Endothelial cell of umbilical vein (primary cell): Measurements from ENCODE around the gene NCAN. TPM values are rescaled to one million over a fixed set of nuclear protein-coding genes. Genes with fewer than 3 reads are reported as not detected.
"Not testable (repeated sequence)": the region's sequence is repeated elsewhere in the genome, so short reads cannot be mapped to it uniquely, and the experiment has no call there.

ENCODE experiments used
- BruUV-seq: library from RNA; stranded (reverse); fragments of 400-500 nt; replicated peaks from 2 replicates; lab custom pipeline; 2021; lab: Mats Ljungman, UMichigan
- CTCF ChIA-PET: fragments of 300-600, 350-600 bp; sonication (Branson Sonifier 250); formaldehyde crosslinking; loops from one replicate; lab custom pipeline; 2021; ENCODE audit warnings: antibody characterized with exemption, inconsistent platforms; lab: Charles Lee
- POLR2A ChIA-PET: fragments of 300-600, 350-600 bp; sonication (Branson Sonifier 250); formaldehyde crosslinking; loops from one replicate; lab custom pipeline; 2021; ENCODE audit warnings: antibody characterized with exemption, inconsistent platforms; lab: Charles Lee
- DNase-seq: peaks from one replicate; pipeline ENCODE4 v3.0.0-alpha.2; 2011; ENCODE audit warnings: low read depth, low spot score
- FAIRE-seq: peaks from 2 replicates; lab custom pipeline; 2011; peaks lifted over from hg19 to GRCh38; lab: Jason Lieb, UNC
- H2AFZ ChIP-seq: 2 replicates; pipeline ENCODE4 v1.6.0; 2012; ENCODE audit warnings: low read depth, low read length, control low read depth, inconsistent platforms
- H3K27ac ChIP-seq: 2 replicates; pipeline ENCODE4 v1.5.1; 2011; ENCODE audit warnings: low read depth, mild to moderate bottlenecking, control low read depth, low read length, moderate library complexity; ENCODE audit not compliant: insufficient read depth
- H3K27me3 ChIP-seq, 2 experiments: 2 replicates each; pipeline versions ENCODE4 v1.6.0 to v1.6.1; 2011; ENCODE audit warnings: low read length in 2 of 2, mixed read lengths in 1 of 2; ENCODE audit not compliant: control insufficient read depth in 2 of 2, insufficient read depth in 2 of 2
- H3K36me3 ChIP-seq, 2 experiments: 2 replicates in 1 of 2; 3 replicates in 1 of 2; pipeline ENCODE4 v1.5.1; 2011; ENCODE audit warnings: low read length in 2 of 2, mild to moderate bottlenecking in 1 of 2, moderate library complexity in 1 of 2; ENCODE audit not compliant: control insufficient read depth in 2 of 2, insufficient read depth in 2 of 2; ENCODE audit errors: extremely low read depth in 1 of 2
- H3K4me1 ChIP-seq: 3 replicates; pipeline ENCODE4 v1.5.1; 2011; ENCODE audit warnings: mild to moderate bottlenecking, low read length; ENCODE audit not compliant: control insufficient read depth, insufficient read depth; ENCODE audit errors: extremely low read depth
- H3K4me2 ChIP-seq: 2 replicates; pipeline ENCODE4 v1.6.1; 2011; ENCODE audit warnings: low read length, control low read depth, mixed read lengths; ENCODE audit not compliant: insufficient read depth
- H3K4me3 ChIP-seq, 3 experiments: fragments of 200-600 bp in 1 of 3; sonication (generic), shearing (Covaris generic) in 1 of 3; replicated peaks in 1 of 3; 2 replicates each; pipeline ENCODE4 v1.5.1; 2011 to 2016; ENCODE audit warnings: control low read depth in 3 of 3, low read length in 3 of 3, mild to moderate bottlenecking in 2 of 3, inconsistent platforms in 1 of 3, low read depth in 1 of 3, moderate library complexity in 1 of 3; ENCODE audit not compliant: insufficient read depth in 1 of 3
- H3K79me2 ChIP-seq: 2 replicates; pipeline ENCODE4 v1.6.0; 2012; ENCODE audit warnings: low read length, inconsistent platforms; ENCODE audit not compliant: control insufficient read depth, insufficient read depth
- H3K9ac ChIP-seq: replicated peaks from 2 replicates; pipeline ENCODE3; 2011; ENCODE audit warnings: low read length, control low read depth; ENCODE audit not compliant: insufficient read depth; ENCODE audit errors: extremely low read depth
- H3K9me1 ChIP-seq: replicated peaks from 3 replicates; pipeline ENCODE4 v1.6.0; 2011; ENCODE audit warnings: mild to moderate bottlenecking, low read length; ENCODE audit not compliant: control insufficient read depth, insufficient read depth; ENCODE audit errors: extremely low read depth
- H3K9me3 ChIP-seq: replicated peaks from 2 replicates; pipeline ENCODE4 v1.5.1; 2012; ENCODE audit warnings: low read length, inconsistent platforms; ENCODE audit not compliant: control insufficient read depth, insufficient read depth
- H4K20me1 ChIP-seq: replicated peaks from 2 replicates; pipeline ENCODE3; 2011; ENCODE audit warnings: mild to moderate bottlenecking, low read length; ENCODE audit not compliant: control insufficient read depth, insufficient read depth; ENCODE audit errors: extremely low read depth
- CTCF ChIP-seq, 2 donors: IDR thresholded peaks; 1 replicate in 1 of 2; 2 replicates in 1 of 2; pipeline ENCODE4 v1.5.1; 2011; ENCODE audit warnings: low read length in 2 of 2, mild to moderate bottlenecking in 2 of 2, moderate library complexity in 2 of 2, control low read depth in 1 of 2, inconsistent platforms in 1 of 2, low read depth in 1 of 2; ENCODE audit not compliant: insufficient read depth in 1 of 2; ENCODE audit errors: extremely low read depth in 1 of 2
- EZH2 ChIP-seq: IDR thresholded peaks from 2 replicates; pipeline ENCODE4 v1.6.1; 2012; ENCODE audit warnings: borderline replicate concordance, low read depth, mild to moderate bottlenecking, moderate library complexity, low read length, inconsistent platforms; ENCODE audit not compliant: severe bottlenecking
- FOS ChIP-seq: IDR thresholded peaks from 2 replicates; pipeline ENCODE4 v1.6.1; 2011; ENCODE audit warnings: mild to moderate bottlenecking, low read length, moderate library complexity, borderline replicate concordance; ENCODE audit not compliant: insufficient read depth
- GATA2 ChIP-seq: IDR thresholded peaks from 2 replicates; pipeline ENCODE4 v1.7.0; 2011; ENCODE audit warnings: low read depth, mild to moderate bottlenecking, moderate library complexity, mixed read lengths, low read length; ENCODE audit not compliant: insufficient read length, insufficient read depth
- JUN ChIP-seq: IDR thresholded peaks from 2 replicates; pipeline ENCODE4 v1.6.1; 2011; ENCODE audit warnings: borderline replicate concordance, low read depth; ENCODE audit not compliant: insufficient read length, insufficient read depth
- MAX ChIP-seq: IDR thresholded peaks from 2 replicates; pipeline ENCODE4 v1.6.1; 2011; ENCODE audit not compliant: insufficient read depth, insufficient read length
- MYC ChIP-seq: IDR thresholded peaks from one replicate; pipeline ENCODE4 v1.6.1; 2011; ENCODE audit warnings: mild to moderate bottlenecking, low read depth, low read length
- POLR2A ChIP-seq: IDR thresholded peaks from 2 replicates; pipeline ENCODE4 v1.6.1; 2012; ENCODE audit warnings: low read depth, mild to moderate bottlenecking, control low read depth, low read length
- POLR2AphosphoS5 ChIP-seq: IDR thresholded peaks from 2 replicates; pipeline ENCODE4 v1.6.1; 2012; ENCODE audit warnings: low read depth, mild to moderate bottlenecking, control low read depth, low read length, moderate library complexity; ENCODE audit not compliant: insufficient read depth
- dilution Hi-C: fragments of 300-500 bp; cut with MboI; formaldehyde crosslinking; loops from one replicate; pipeline ENCODE4 v1.15.0; 2019; ENCODE audit warnings: low sequenced_read_pairs; ENCODE audit not compliant: extremely low pct_ligation_motif_present
- intact Hi-C: fragments of 100-400 bp; cut with micrococcal nuclease; formaldehyde crosslinking; loops from one replicate; pipeline ENCODE4 v1.10.0; 2022
- polyA plus RNA-seq, 4 experiments: library from polyadenylated mRNA; depleted of rRNA in 3 of 4; stranded (reverse) in 3 of 4; unstranded in 1 of 4; fragments of >200 nt; gene quantifications; 2 replicates each; pipeline versions ENCODE4 v1.2.1 to v1.2.3, GENCODE V29; 2011 to 2012; ENCODE audit warnings: missing spikeins in 1 of 4
- total RNA-seq: library from RNA; stranded (reverse); gene quantifications from 2 replicates; pipeline ENCODE4 v1.2.3, GENCODE V29; 2021

The NCAN gene
- total and polyA plus RNA-seq, 2 donors (not counting 3 experiments of a cell fraction or from before 2014, with no cell fraction given) = not detected

- H3K9ac ChIP-seq = no peak overlapping the region
- dilution Hi-C loops (no loop called here), intact Hi-C loops (no loop called here)
- no peak overlapping the region for H3K4me3 ChIP-seq
- no peak overlapping the region for H2AFZ ChIP-seq
- H4K20me1 ChIP-seq = no peaks in the 10 kb centered on the region
- H3K9me3 ChIP-seq = no peaks in the 10 kb centered on the region
- H3K4me1 ChIP-seq = peaks cover 5% of the 10 kb centered on the region
- FAIRE-seq (no peak), DNase-seq (no peak)
- H3K9me1 ChIP-seq = no peaks in the 10 kb centered on the region
- BruUV-seq = no TSS peak
- no peak overlapping the region for H3K4me2 ChIP-seq
- no peak overlapping the region for H3K27ac ChIP-seq
- H3K36me3 ChIP-seq = peaks cover 0 to 3% of the 10 kb centered on the region in 2 experiments
- no peaks in the 10 kb centered on the region for H3K27me3 ChIP-seq
- H3K79me2 ChIP-seq = no peaks in the 10 kb centered on the region
- TF ChIP-seq FOS (no peak), POLR2AphosphoS5 (no peak), GATA2 (no peak), POLR2A (no peak), EZH2 (no peak), MAX (no peak), MYC (no peak), JUN (no peak), CTCF (IDR thresholded peaks at IDR 0.05; ENCODE audit: extremely low read depth in 1 of 2, insufficient read depth in 1 of 2, low read depth in 1 of 2, low read length in 2 of 2) (no peak)
- CTCF ChIA-PET = no interaction called here
- POLR2A ChIA-PET = no interaction called here
Observed at GRCh38 chr19:19171821-19172532, 39.8 kb upstream of the NCAN start.

- POLR2A ChIA-PET, BruUV-seq, intact Hi-C loops: not testable (repeated sequence)
Observed at GRCh38 chr19:19173243-19173642, 38.5 kb upstream of the NCAN start.

More at GRCh38 chr19:19173243-19173642, 38.5 kb upstream of the NCAN start:
- H3K4me2 ChIP-seq, H3K4me1 ChIP-seq, H3K36me3 ChIP-seq, dilution Hi-C loops, H2AFZ ChIP-seq, DNase-seq, H3K27ac ChIP-seq, H3K79me2 ChIP-seq, H3K9ac ChIP-seq, H3K9me3 ChIP-seq, H4K20me1 ChIP-seq, H3K4me3 ChIP-seq, FAIRE-seq, H3K27me3 ChIP-seq, H3K9me1 ChIP-seq: not testable (repeated sequence)
- CTCF ChIA-PET = interaction anchor here (1.0 to 2.8 kb wide), 2 partner anchors 16 to 25 kb away, joined by 3 to 31 read pairs; no protein-coding TSS in a partner anchor
